Caco-2 (cell line): ENCODE data around the gene RARRES2. TPM values are rescaled to one million over a fixed set of nuclear protein-coding genes. Genes with fewer than 3 reads are reported as not detected.

Experiments
- BruUV-seq: library from RNA; stranded (reverse); fragments of 400-500 nt; replicated peaks from 2 replicates; lab custom pipeline; 2021; lab: Mats Ljungman, UMichigan
- CTCF ChIA-PET: fragments of 300-600 bp; sonication (Branson Sonifier 250); formaldehyde crosslinking; loops from one replicate; lab custom pipeline; 2022; ENCODE audit warnings: antibody characterized with exemption; lab: Charles Lee
- POLR2A ChIA-PET: fragments of 300-600 bp; sonication (Branson Sonifier 250); formaldehyde crosslinking; loops from one replicate; lab custom pipeline; 2022; ENCODE audit warnings: antibody characterized with exemption; lab: Charles Lee
- DNase-seq, 2 experiments: peaks; one replicate each; pipeline versions ENCODE4 v3.0.0 to v3.0.0-alpha.2; 2020 to 2022
- H3K27me3 ChIP-seq: replicated peaks from 2 replicates; pipeline ENCODE4 v1.6.0; 2011; ENCODE audit warnings: low read length; ENCODE audit not compliant: control insufficient read depth, insufficient read depth
- H3K36me3 ChIP-seq: 2 replicates; pipeline ENCODE4 v1.5.1; 2011; ENCODE audit warnings: low read length; ENCODE audit not compliant: control insufficient read depth, insufficient read depth
- H3K4me1 ChIP-seq: fragments of 250-450 bp; sonication (Bioruptor Pico); 2 replicates; pipeline ENCODE4 v1.5.1; 2020; ENCODE audit warnings: mild to moderate bottlenecking
- H3K4me3 ChIP-seq: 2 replicates; pipeline ENCODE4 v1.5.1; 2011; ENCODE audit warnings: low read depth, mild to moderate bottlenecking, control low read depth, low read length
- H3K9me3 ChIP-seq: fragments of 250-450 bp; sonication (Bioruptor Pico); 2 replicates; pipeline ENCODE4 v1.5.1; 2020; ENCODE audit warnings: mild to moderate bottlenecking, moderate library complexity
- H3K27ac Mint-ChIP-seq: one replicate; pipeline ENCODE4 v1.8.0; 2022; ENCODE audit warnings: mixed read lengths; ENCODE audit not compliant: unreplicated experiment
- H3K27me3 Mint-ChIP-seq: one replicate; pipeline ENCODE4 v1.8.0; 2022; ENCODE audit warnings: mixed read lengths; ENCODE audit not compliant: insufficient read depth, unreplicated experiment
- H3K36me3 Mint-ChIP-seq: one replicate; pipeline ENCODE4 v1.8.0; 2022; ENCODE audit warnings: mild to moderate bottlenecking, mixed read lengths; ENCODE audit not compliant: insufficient read depth, unreplicated experiment
- H3K4me1 Mint-ChIP-seq: one replicate; pipeline ENCODE4 v1.8.0; 2022; ENCODE audit warnings: low read depth, mixed read lengths; ENCODE audit not compliant: unreplicated experiment
- H3K4me3 Mint-ChIP-seq: one replicate; pipeline ENCODE4 v1.8.0; 2022; ENCODE audit warnings: mild to moderate bottlenecking, moderate library complexity, mixed read lengths; ENCODE audit not compliant: unreplicated experiment
- H3K9me3 Mint-ChIP-seq: one replicate; pipeline ENCODE4 v1.8.0; 2022; ENCODE audit warnings: mixed read lengths; ENCODE audit not compliant: unreplicated experiment
- intact Hi-C: fragments of 100-400 bp; cut with micrococcal nuclease; formaldehyde crosslinking; loops from one replicate; pipeline ENCODE4 v1.10.0; 2022; ENCODE audit not compliant: unreplicated experiment
- total RNA-seq: library from RNA; stranded (reverse); gene quantifications from 2 replicates; pipeline ENCODE4 v1.2.3, GENCODE V29; 2022
- TF ChIP-seq, protein P1 (sequence below), 2 experiments: fragments of 200-600 bp in 1 of 2; IDR thresholded peaks; 1 replicate in 1 of 2; 2 replicates in 1 of 2; pipeline versions ENCODE4 v1.5.1 to v1.8.0; 2011 to 2022; ENCODE audit warnings: antibody characterized with exemption in 1 of 2, control low read depth in 1 of 2, inconsistent platforms in 1 of 2, low read depth in 1 of 2, low read length in 1 of 2, mild to moderate bottlenecking in 1 of 2, moderate library complexity in 1 of 2; ENCODE audit not compliant: insufficient read depth in 1 of 2, severe bottlenecking in 1 of 2, unreplicated experiment in 1 of 2

Gene RARRES2
- total RNA-seq, 1 experiment from 2014 or later = not detected

DNA sequence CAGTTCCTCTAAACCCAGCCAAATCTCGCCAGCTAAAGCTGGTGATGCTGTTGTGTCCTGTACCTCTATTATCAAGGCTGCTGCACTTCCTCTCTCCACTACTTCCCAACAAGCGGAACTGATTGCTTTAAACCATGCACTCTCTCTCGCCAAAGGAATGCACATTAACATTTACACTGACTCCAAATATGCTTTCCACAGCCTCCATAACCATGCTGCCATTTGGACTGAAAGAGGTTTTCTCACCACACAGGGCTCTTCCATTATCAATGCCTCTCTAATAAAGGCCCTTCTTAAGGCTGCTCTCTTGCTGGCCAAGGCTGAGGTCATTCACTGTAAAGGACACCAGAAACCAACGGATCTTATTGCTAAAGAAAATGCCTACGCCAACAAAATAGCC, 29.7 kb downstream of the RARRES2 start:
- Mint-ChIP-seq H3K27ac (no peak overlapping the region), H3K4me3 (no peak overlapping the region), H3K27me3 (no peaks in the 10 kb centered on the region), H3K4me1 (peaks cover 19% of the 10 kb centered on the region), H3K9me3 (peaks cover 10% of the 10 kb centered on the region), H3K36me3 (no peaks in the 10 kb centered on the region)
- H3K36me3 ChIP-seq = no peaks in the 10 kb centered on the region
- H3K4me1 ChIP-seq = peaks cover 19% of the 10 kb centered on the region
- H3K9me3 ChIP-seq = no peaks in the 10 kb centered on the region
- H3K27me3 ChIP-seq = no peaks in the 10 kb centered on the region
- BruUV-seq = no TSS peak
- CTCF ChIA-PET = no interaction called here
- DNase-seq = no peak
- POLR2A ChIA-PET = no interaction called here
- intact Hi-C loops = no loop called here
- TF ChIP-seq, protein P1, sequence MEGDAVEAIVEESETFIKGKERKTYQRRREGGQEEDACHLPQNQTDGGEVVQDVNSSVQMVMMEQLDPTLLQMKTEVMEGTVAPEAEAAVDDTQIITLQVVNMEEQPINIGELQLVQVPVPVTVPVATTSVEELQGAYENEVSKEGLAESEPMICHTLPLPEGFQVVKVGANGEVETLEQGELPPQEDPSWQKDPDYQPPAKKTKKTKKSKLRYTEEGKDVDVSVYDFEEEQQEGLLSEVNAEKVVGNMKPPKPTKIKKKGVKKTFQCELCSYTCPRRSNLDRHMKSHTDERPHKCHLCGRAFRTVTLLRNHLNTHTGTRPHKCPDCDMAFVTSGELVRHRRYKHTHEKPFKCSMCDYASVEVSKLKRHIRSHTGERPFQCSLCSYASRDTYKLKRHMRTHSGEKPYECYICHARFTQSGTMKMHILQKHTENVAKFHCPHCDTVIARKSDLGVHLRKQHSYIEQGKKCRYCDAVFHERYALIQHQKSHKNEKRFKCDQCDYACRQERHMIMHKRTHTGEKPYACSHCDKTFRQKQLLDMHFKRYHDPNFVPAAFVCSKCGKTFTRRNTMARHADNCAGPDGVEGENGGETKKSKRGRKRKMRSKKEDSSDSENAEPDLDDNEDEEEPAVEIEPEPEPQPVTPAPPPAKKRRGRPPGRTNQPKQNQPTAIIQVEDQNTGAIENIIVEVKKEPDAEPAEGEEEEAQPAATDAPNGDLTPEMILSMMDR (IDR thresholded peaks at IDR 0.05; ENCODE audit: insufficient read depth in 1 of 2, low read depth in 1 of 2, low read length in 1 of 2, severe bottlenecking in 1 of 2, unreplicated experiment in 1 of 2) = no peak
- H3K4me3 ChIP-seq = no peak overlapping the region

DNA sequence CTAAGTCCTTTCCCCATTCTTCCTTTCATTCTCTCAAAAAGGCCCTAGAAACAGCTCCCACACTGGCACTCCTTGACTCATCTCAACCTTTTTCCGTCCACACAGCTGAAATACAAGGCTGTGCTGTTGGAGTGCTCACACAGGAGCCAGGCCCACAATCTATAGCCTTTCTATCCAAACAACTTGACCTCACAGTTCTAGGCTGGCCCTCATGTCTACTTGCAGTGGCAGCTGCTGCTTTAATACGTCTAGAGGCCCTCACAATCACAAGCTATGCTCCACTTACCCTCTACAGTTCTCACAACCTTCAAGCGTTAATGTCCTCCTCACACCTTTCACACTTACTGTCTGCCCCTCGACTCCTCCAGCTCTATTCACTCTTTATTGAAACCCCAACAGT, 30.3 kb downstream of the RARRES2 start:
- Mint-ChIP-seq H3K36me3 (no peaks in the 10 kb centered on the region), H3K27me3 (no peaks in the 10 kb centered on the region), H3K27ac (no peak overlapping the region), H3K9me3 (peaks cover 10% of the 10 kb centered on the region), H3K4me1 (peaks cover 19% of the 10 kb centered on the region), H3K4me3 (no peak overlapping the region)
- peaks cover 16% of the 10 kb centered on the region for H3K4me1 ChIP-seq
- H3K36me3 ChIP-seq = no peaks in the 10 kb centered on the region
- TF ChIP-seq, protein P1 (IDR thresholded peaks at IDR 0.05; ENCODE audit: insufficient read depth in 1 of 2, low read depth in 1 of 2, low read length in 1 of 2, severe bottlenecking in 1 of 2, unreplicated experiment in 1 of 2) = no peak
- no TSS peak for BruUV-seq
- no peak for DNase-seq
- no peaks in the 10 kb centered on the region for H3K9me3 ChIP-seq
- CTCF ChIA-PET = no interaction called here
- intact Hi-C loops = no loop called here
- H3K4me3 ChIP-seq = no peak overlapping the region
- POLR2A ChIA-PET = no interaction called here
- no peaks in the 10 kb centered on the region for H3K27me3 ChIP-seq

DNA sequence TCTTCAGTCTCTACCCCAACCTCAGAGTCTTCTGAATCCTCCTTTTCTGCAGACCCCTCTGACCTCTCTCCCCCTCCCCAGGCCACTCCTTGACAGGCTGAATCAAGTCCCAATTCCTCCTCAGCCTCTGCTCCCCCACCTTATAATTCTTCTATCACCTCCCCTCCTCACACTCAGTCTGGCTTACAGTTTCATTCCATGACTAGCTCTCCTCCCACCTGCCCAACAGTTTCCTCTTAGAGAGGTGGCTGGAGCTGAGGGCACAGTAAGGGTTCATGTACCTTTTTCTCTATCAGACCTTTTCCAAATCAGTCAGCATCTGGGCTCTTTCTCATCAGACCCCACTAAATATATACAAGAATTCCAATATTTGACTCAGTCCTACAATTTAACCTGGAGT, 32.9 kb downstream of the RARRES2 start:
- no TSS peak for BruUV-seq
- TF ChIP-seq, protein P1 (IDR thresholded peaks at IDR 0.05; ENCODE audit: insufficient read depth in 1 of 2, low read depth in 1 of 2, low read length in 1 of 2, severe bottlenecking in 1 of 2, unreplicated experiment in 1 of 2) = no peak
- Mint-ChIP-seq H3K9me3 (peaks cover 10% of the 10 kb centered on the region), H3K36me3 (no peaks in the 10 kb centered on the region), H3K27ac (peak overlapping the region; percentile 6), H3K27me3 (no peaks in the 10 kb centered on the region), H3K4me3 (no peak overlapping the region), H3K4me1 (peaks cover 19% of the 10 kb centered on the region)
- ChIA-PET POLR2A (no interaction called here), CTCF (interaction anchor here (0.7 kb wide), 1 partner anchor 65 kb away, joined by 5 read pairs; no protein-coding TSS in a partner anchor)
- Histone ChIP-seq H3K4me3 (no peak overlapping the region), H3K27me3 (no peaks in the 10 kb centered on the region), H3K9me3 (no peaks in the 10 kb centered on the region), H3K36me3 (no peaks in the 10 kb centered on the region), H3K4me1 (peaks cover 11% of the 10 kb centered on the region; the same call in 1 of the 2 replicates)
- intact Hi-C loops = no loop called here
- no peak for DNase-seq
